ENCODE data around the gene PRKN. TPM values are rescaled to one million over a fixed set of nuclear protein-coding genes. Genes with fewer than 3 reads are reported as not detected.

The PRKN gene
- total RNA-seq, 2 donors from 2014 or later = 15.7 to 19.3 TPM

GRCh38 chr6:161443848-161444247, 1283.7 kb downstream of the PRKN start:
- Histone ChIP-seq H3K4me1 (peaks cover 0 to 5% of the 10 kb centered on the region in 2 donors), H3K27me3 (no peaks in the 10 kb centered on the region), H3K4me3 (no peak overlapping the region), H3K9me3 (no peaks in the 10 kb centered on the region), H3K36me3 (no peaks in the 10 kb centered on the region), H3K27ac (peak overlapping the region in 1 of 2 donors; percentile 18)
- no peak for DNase-seq (ENCODE audit: low spot score)
- no peak for TF ChIP-seq CTCF (IDR thresholded peaks at IDR 0.05)

- Histone ChIP-seq H3K4me3 (no peak overlapping the region), H3K9me3 (no peaks in the 10 kb centered on the region), H3K36me3 (no peaks in the 10 kb centered on the region), H3K27ac (no peak overlapping the region), H3K4me1 (peaks cover 0 to 5% of the 10 kb centered on the region in 2 donors), H3K27me3 (no peaks in the 10 kb centered on the region)
- TF ChIP-seq CTCF (IDR thresholded peaks at IDR 0.05) = no peak
- DNase-seq (ENCODE audit: low spot score) = no peak
These were observed 1285.1 kb downstream of the PRKN start for GRCh38 chr6:161442420-161442819.

DNA sequence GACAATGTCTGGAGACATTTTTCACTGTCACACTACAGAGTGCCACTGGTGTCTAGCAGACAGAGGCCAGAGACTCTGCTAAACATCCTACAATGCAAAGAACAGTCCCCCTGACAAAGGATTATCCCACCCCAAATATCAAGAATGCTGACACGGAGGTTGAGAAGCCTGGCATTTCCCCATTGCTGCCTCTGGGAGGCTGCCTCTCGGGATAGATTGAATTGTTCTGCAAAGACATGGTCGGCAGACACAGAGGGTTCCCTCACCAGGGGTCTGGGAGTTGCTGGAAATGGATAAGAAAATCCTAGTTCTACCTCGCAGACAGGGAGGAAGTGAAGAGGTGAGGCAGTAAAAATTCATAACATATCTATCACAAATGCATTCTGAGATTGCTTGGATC, 1287.3 kb downstream of the PRKN start:
- Histone ChIP-seq H3K9me3 (no peaks in the 10 kb centered on the region), H3K27ac (no peak overlapping the region), H3K27me3 (no peaks in the 10 kb centered on the region), H3K4me3 (no peak overlapping the region), H3K36me3 (no peaks in the 10 kb centered on the region), H3K4me1 (peaks cover 0 to 4% of the 10 kb centered on the region in 2 donors)
- no peak for DNase-seq (ENCODE audit: low spot score)
- TF ChIP-seq CTCF (IDR thresholded peaks at IDR 0.05) = no peak

DNA sequence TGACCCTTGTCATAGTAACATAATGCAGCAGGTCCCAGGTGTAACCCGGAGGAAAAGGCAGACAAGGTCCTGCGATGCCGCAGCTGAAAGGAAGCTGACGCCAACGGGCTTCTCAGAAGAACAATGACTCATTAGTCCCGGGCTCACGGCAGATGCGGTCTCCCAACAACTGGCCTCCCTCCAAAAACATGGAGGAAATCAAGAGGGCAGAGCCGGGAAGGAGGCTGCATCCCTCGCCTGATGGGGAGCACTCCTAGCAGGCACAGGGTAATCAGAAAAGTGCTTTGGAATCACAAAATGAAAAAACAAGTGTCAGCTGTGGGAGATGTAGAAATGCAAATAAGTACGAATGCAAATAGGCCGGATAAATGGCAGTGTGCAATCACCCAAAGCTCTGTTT, 1288.5 kb downstream of the PRKN start:
- peak; percentile 82 for DNase-seq (ENCODE audit: low spot score)
- peak overlapping the region; percentile 9 to 28 for H3K4me3 ChIP-seq
- peaks cover 0 to 11% of the 10 kb centered on the region in 2 donors for H3K4me1 ChIP-seq

DNA sequence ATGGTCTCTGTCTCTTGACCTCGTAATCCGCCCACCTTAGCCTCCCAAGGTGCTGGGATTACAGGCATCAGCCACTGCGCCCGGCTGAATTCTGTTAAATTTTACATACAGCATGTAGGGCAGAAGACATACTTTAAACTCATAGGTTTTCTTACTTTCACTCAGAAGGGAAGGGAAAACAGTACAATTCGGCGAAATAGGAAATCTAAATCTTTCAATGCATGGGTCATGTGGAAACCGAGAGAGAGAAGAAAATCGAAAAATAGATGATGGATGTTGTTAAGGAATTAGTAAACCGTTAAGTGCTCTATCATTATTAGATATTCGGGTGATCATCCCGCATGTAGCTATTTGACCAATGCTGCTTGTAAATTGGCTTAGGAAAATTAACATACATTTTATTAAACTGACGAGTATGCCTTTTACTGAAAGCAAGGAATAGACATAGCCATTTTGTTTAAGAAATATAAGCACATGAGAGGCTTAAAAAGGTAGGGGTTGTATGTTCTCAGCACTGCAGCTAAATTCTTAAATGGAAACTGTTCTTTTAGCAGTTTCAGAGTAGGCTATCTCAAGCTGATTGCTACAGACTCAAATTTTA, 1289.0 kb downstream of the PRKN start:
- TF ChIP-seq CTCF (IDR thresholded peaks at IDR 0.05) = no peak
- Histone ChIP-seq H3K36me3 (no peaks in the 10 kb centered on the region), H3K27me3 (no peaks in the 10 kb centered on the region), H3K4me3 (peak overlapping the region; percentile 9 to 28), H3K4me1 (peaks cover 0 to 15% of the 10 kb centered on the region in 2 donors), H3K9me3 (no peaks in the 10 kb centered on the region), H3K27ac (peak overlapping the region; percentile 33 to 47)
- DNase-seq (ENCODE audit: low spot score) = no peak

More for the DNA sequence above, 1288.5 kb downstream of the PRKN start:
- peak overlapping the region; percentile 33 to 47 for H3K27ac ChIP-seq
- no peaks in the 10 kb centered on the region for H3K9me3 ChIP-seq
- no peaks in the 10 kb centered on the region for H3K27me3 ChIP-seq
- H3K36me3 ChIP-seq = no peaks in the 10 kb centered on the region
- no peak for TF ChIP-seq CTCF (IDR thresholded peaks at IDR 0.05)

DNA sequence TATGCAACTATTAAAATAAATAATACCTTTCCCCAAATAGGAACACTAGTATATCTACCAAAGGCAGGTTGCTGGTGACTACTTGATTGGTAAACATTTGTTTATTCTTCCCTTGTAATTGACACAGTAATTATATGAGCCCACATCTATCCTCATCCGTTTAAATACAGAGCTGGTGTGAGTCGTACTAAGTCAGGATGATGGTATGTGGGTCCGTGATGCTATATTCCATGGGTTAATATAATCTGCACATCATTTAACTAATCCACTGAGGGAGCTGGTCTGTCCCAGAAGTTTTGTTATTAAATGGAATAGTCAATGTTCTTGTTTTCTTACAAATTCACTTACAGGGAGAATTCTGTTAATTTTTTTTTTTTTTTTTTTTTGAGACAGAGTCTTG, 1289.7 kb downstream of the PRKN start:
- no peak for DNase-seq (ENCODE audit: low spot score)
- peaks cover 0 to 15% of the 10 kb centered on the region in 2 donors for H3K4me1 ChIP-seq
- no peak overlapping the region for H3K4me3 ChIP-seq
- H3K27me3 ChIP-seq = no peaks in the 10 kb centered on the region
- H3K36me3 ChIP-seq = no peaks in the 10 kb centered on the region
- H3K27ac ChIP-seq = no peak overlapping the region
- TF ChIP-seq CTCF (IDR thresholded peaks at IDR 0.05) = no peak
- no peaks in the 10 kb centered on the region for H3K9me3 ChIP-seq
